IMR-90 (cell line): ENCODE data around the gene OGFR.

ENCODE experiments used
- BHLHE40 ChIP-seq: fragments of 150-350 bp; IDR thresholded peaks from 2 replicates; pipeline ENCODE4 v1.6.1; 2016; ENCODE audit warnings: mild to moderate bottlenecking, low read depth, low read length
- CEBPB ChIP-seq: IDR thresholded peaks from 2 replicates; pipeline ENCODE4 v1.6.1; 2012; ENCODE audit warnings: low read depth, low read length, improper control_type of control experiment
- FOS ChIP-seq: fragments of 150-350 bp; IDR thresholded peaks from 2 replicates; pipeline ENCODE4 v1.6.1; 2016; ENCODE audit warnings: low read depth, low read length
- MAZ ChIP-seq: IDR thresholded peaks from 2 replicates; pipeline ENCODE4 v1.6.1; 2012; ENCODE audit warnings: low read depth, mild to moderate bottlenecking, low read length, improper control_type of control experiment, moderate library complexity, borderline replicate concordance
- MXI1 ChIP-seq: IDR thresholded peaks from 2 replicates; pipeline ENCODE4 v1.6.1; 2012; ENCODE audit warnings: low read depth, mild to moderate bottlenecking, low read length, moderate library complexity, borderline replicate concordance
- POLR2A ChIP-seq: IDR thresholded peaks from 2 replicates; pipeline ENCODE4 v1.6.1; 2012; ENCODE audit warnings: mild to moderate bottlenecking, low read depth, low read length
- RAD21 ChIP-seq: IDR thresholded peaks from 2 replicates; pipeline ENCODE4 v1.6.1; 2012; ENCODE audit warnings: low read length, improper control_type of control experiment
- RCOR1 ChIP-seq: IDR thresholded peaks from 2 replicates; pipeline ENCODE4 v1.6.1; 2012; ENCODE audit warnings: mild to moderate bottlenecking, low read length, improper control_type of control experiment; ENCODE audit not compliant: insufficient replicate concordance
- RFX5 ChIP-seq: IDR thresholded peaks from 2 replicates; pipeline ENCODE4 v1.8.0; 2012; ENCODE audit warnings: low read depth, mild to moderate bottlenecking, low read length, moderate library complexity
- TF ChIP-seq, protein P1 (sequence below): conservative IDR thresholded peaks from 2 replicates; pipeline ENCODE4 v1.5.1; 2012; ENCODE audit warnings: mild to moderate bottlenecking, low read depth, low read length, improper control_type of control experiment

DNA sequence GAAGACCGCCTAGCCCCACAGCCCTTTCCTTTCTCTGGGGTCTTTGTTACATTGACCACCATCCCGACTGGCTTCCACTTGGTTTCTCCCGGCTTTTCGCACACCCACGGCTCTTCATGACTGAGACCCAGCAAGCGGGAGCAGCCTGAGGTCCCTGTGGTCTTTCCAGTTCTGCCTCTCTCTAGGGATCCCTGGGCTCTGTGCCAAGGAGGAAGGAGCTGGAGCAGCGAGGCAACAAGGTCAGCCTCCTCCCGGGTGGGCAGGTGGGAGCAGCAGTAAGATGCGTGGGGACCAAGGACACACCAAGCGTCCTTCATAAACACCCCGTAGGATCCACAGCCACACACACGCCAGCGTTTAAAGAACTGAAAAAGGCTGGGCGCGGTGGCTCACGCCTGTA is 37.9 kb upstream of the OGFR start:
- TF ChIP-seq POLR2A, result no peak
- TF ChIP-seq, protein P1, sequence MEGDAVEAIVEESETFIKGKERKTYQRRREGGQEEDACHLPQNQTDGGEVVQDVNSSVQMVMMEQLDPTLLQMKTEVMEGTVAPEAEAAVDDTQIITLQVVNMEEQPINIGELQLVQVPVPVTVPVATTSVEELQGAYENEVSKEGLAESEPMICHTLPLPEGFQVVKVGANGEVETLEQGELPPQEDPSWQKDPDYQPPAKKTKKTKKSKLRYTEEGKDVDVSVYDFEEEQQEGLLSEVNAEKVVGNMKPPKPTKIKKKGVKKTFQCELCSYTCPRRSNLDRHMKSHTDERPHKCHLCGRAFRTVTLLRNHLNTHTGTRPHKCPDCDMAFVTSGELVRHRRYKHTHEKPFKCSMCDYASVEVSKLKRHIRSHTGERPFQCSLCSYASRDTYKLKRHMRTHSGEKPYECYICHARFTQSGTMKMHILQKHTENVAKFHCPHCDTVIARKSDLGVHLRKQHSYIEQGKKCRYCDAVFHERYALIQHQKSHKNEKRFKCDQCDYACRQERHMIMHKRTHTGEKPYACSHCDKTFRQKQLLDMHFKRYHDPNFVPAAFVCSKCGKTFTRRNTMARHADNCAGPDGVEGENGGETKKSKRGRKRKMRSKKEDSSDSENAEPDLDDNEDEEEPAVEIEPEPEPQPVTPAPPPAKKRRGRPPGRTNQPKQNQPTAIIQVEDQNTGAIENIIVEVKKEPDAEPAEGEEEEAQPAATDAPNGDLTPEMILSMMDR, result no peak
- TF ChIP-seq RFX5, result no peak
- no peak for TF ChIP-seq FOS
- TF ChIP-seq RAD21, result no peak
- no peak for TF ChIP-seq RCOR1
- TF ChIP-seq MXI1, result no peak
- TF ChIP-seq BHLHE40, result no peak
- TF ChIP-seq CEBPB, result no peak
- no peak for TF ChIP-seq MAZ
